K562 treated with DMSO at 1 percent for 12 hours (cell line): Measurements from ENCODE around the gene ITPR2. TPM values are rescaled to one million over a fixed set of nuclear protein-coding genes. Genes with fewer than 3 reads are reported as not detected.

ENCODE experiments used
- total RNA-seq: library from RNA; unstranded; fragments of 300-600 nt; gene quantifications from 2 replicates; pipeline ENCODE4 v1.2.3, GENCODE V29; 2022; ENCODE audit not compliant: insufficient read depth

The ITPR2 gene
- 0.20 and 2.7 TPM in 2 replicates for total RNA-seq

GRCh38 chr12:26832822-26833742 lies at the start of gene ITPR2:
Gene ITPR2 (minus strand): TSS chr12:26833194. CDS start chr12:26832781, 413 bp downstream.

Other genes starting within 250 kb of the ITPR2 start
- gene INTS13, start 104.8 kb upstream of the ITPR2 start, total RNA-seq: 21.6 and 26.6 TPM in 2 replicates
- 24.5 and 41.8 TPM in 2 replicates for gene FGFR1OP2, start 105.3 kb upstream of the ITPR2 start, total RNA-seq
- gene TM7SF3, start 181.2 kb upstream of the ITPR2 start, total RNA-seq: 23.9 and 51.0 TPM in 2 replicates
- 8.6 and 31.7 TPM in 2 replicates for gene MED21, start 189.4 kb upstream of the ITPR2 start, total RNA-seq
- gene C12orf71, start 249.4 kb upstream of the ITPR2 start, total RNA-seq: not detected in 2 replicates